A549 (cell line): ENCODE measurements around the gene EFTUD2.

Experiments used
- CHD4 ChIP-seq: fragments of 200-600 bp; sonication (generic); IDR thresholded peaks from 2 replicates; pipeline ENCODE4 v1.6.1; 2016; ENCODE audit warnings: antibody characterized with exemption, mild to moderate bottlenecking, borderline replicate concordance
- EP300 ChIP-seq, 2 experiments: fragments of >200 bp; sonication (Bioruptor Twin); formaldehyde crosslinking; IDR thresholded peaks; 2 replicates in 1 of 2; 3 replicates in 1 of 2; pipeline ENCODE4 v1.6.1; 2016 to 2017
- HOXA7 ChIP-seq: fragments of 250-450 bp; sonication (Bioruptor Pico); IDR thresholded peaks from 2 replicates; pipeline ENCODE4 v1.5.0; 2020; ENCODE audit warnings: mild to moderate bottlenecking, moderate library complexity
- MAZ ChIP-seq: fragments of 150-350 bp; IDR thresholded peaks from 2 replicates; pipeline ENCODE4 v1.6.1; 2014; ENCODE audit warnings: antibody characterized with exemption, low read depth, low read length, borderline replicate concordance
- POLR2A ChIP-seq: IDR thresholded peaks from 2 replicates; pipeline ENCODE4 v1.6.1; 2012; ENCODE audit warnings: mild to moderate bottlenecking, low read length
- RARB ChIP-seq: fragments of 250-450 bp; sonication (Bioruptor Pico); IDR thresholded peaks from 2 replicates; pipeline ENCODE4 v1.8.0; 2021; ENCODE audit warnings: mild to moderate bottlenecking, moderate library complexity
- ZC3H11A ChIP-seq: fragments of 450-650 bp; IDR thresholded peaks from 2 replicates; pipeline ENCODE4 v1.6.1; 2014; ENCODE audit warnings: antibody characterized with exemption, mild to moderate bottlenecking
- ZFP36 ChIP-seq: fragments of 450-650 bp; IDR thresholded peaks from 2 replicates; pipeline ENCODE4 v1.6.1; 2014; ENCODE audit warnings: borderline replicate concordance; ENCODE audit not compliant: partially characterized antibody
- ZNF302 ChIP-seq: fragments of 250-450 bp; sonication (Bioruptor Pico); IDR thresholded peaks from 2 replicates; pipeline ENCODE4 v1.9.0; 2021; ENCODE audit warnings: inconsistent platforms, mild to moderate bottlenecking, moderate library complexity
- TF ChIP-seq, protein P1 (sequence below): fragments of >200 bp; sonication (Bioruptor Twin); formaldehyde crosslinking; IDR thresholded peaks from 3 replicates; pipeline ENCODE4 v1.5.1; 2016
- TF ChIP-seq, protein P2 (sequence below): fragments of 250-450 bp; sonication (Bioruptor Pico); IDR thresholded peaks from 2 replicates; pipeline ENCODE4 v1.5.0; 2021; ENCODE audit warnings: mild to moderate bottlenecking, moderate library complexity, borderline replicate concordance
- TF ChIP-seq, protein P3 (sequence below): IDR thresholded peaks from 2 replicates; pipeline ENCODE4 v1.6.1; 2012

DNA sequence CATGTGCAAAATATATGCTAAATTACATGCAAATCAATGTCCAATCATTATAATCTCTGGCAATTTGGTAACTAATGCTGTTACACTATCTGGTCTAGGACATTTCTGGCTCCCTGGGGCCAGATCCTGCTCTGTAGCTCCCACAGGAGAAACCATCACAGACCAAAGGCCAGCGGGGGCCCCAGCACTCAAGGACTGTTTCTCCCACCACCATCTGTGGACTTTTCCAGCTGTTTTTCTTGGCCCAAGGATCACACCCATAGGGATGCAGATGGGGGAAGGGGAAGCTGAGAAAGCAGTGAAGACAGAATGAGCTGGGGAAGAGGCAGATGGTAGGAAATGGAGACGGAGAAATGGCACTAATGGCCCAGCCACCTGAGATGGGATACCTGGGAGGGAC, 51.7 kb downstream of the EFTUD2 start, which contains the start of gene HIGD1B:
- TF ChIP-seq, protein P1, sequence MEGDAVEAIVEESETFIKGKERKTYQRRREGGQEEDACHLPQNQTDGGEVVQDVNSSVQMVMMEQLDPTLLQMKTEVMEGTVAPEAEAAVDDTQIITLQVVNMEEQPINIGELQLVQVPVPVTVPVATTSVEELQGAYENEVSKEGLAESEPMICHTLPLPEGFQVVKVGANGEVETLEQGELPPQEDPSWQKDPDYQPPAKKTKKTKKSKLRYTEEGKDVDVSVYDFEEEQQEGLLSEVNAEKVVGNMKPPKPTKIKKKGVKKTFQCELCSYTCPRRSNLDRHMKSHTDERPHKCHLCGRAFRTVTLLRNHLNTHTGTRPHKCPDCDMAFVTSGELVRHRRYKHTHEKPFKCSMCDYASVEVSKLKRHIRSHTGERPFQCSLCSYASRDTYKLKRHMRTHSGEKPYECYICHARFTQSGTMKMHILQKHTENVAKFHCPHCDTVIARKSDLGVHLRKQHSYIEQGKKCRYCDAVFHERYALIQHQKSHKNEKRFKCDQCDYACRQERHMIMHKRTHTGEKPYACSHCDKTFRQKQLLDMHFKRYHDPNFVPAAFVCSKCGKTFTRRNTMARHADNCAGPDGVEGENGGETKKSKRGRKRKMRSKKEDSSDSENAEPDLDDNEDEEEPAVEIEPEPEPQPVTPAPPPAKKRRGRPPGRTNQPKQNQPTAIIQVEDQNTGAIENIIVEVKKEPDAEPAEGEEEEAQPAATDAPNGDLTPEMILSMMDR = no peak
- no peak for TF ChIP-seq EP300 (IDR thresholded peaks at IDR 0.05)
- TF ChIP-seq MAZ = no peak
- no peak for TF ChIP-seq HOXA7 (CRISPR knock-in tag)
- no peak for TF ChIP-seq POLR2A
- no peak for TF ChIP-seq ZNF302
- TF ChIP-seq ZC3H11A = no peak
- TF ChIP-seq, protein P2, sequence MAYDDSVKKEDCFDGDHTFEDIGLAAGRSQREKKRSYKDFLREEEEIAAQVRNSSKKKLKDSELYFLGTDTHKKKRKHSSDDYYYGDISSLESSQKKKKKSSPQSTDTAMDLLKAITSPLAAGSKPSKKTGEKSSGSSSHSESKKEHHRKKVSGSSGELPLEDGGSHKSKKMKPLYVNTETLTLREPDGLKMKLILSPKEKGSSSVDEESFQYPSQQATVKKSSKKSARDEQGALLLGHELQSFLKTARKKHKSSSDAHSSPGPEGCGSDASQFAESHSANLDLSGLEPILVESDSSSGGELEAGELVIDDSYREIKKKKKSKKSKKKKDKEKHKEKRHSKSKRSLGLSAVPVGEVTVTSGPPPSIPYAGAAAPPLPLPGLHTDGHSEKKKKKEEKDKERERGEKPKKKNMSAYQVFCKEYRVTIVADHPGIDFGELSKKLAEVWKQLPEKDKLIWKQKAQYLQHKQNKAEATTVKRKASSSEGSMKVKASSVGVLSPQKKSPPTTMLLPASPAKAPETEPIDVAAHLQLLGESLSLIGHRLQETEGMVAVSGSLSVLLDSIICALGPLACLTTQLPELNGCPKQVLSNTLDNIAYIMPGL (CRISPR knock-in tag) = no peak
- TF ChIP-seq CHD4 = no peak
- no peak for TF ChIP-seq ZFP36
- TF ChIP-seq, protein P3, sequence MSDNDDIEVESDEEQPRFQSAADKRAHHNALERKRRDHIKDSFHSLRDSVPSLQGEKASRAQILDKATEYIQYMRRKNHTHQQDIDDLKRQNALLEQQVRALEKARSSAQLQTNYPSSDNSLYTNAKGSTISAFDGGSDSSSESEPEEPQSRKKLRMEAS = no peak
- TF ChIP-seq RARB = no peak
